Measurements from ENCODE around the gene TAL2. TPM values are rescaled to one million over a fixed set of nuclear protein-coding genes. Genes with fewer than 3 reads are reported as not detected.

The TAL2 gene
- total and polyA plus RNA-seq, 4 experiments from 2014 or later: not detected

DNA sequence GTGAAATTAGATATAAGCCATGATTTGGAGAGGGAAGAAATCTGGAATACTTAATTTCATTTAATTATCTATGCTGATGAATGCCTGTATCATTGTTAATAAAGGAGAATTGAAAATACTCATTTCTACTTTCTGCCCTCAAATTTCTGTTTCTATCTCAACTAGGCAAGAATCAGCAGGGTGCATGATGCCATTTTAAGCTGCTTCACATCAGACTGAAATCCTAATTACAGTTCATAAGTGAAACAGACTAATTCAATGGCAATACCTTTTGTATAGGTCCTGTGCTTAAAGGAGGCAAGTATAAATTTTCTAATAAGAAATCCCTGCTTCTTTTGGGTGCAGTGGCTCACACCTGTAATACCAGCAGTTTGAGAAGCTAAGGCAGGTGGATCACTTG, 22.3 kb upstream of the TAL2 start:
- Histone ChIP-seq H3K9me3 (ENCODE audit: control insufficient read depth in 1 of 2, low read length in 2 of 2) (no peaks in the 10 kb centered on the region), H3K36me3 (ENCODE audit: insufficient read depth, low read length) (no peaks in the 10 kb centered on the region), H3K4me1 (ENCODE audit: insufficient read depth, low read length) (no peaks in the 10 kb centered on the region), H3K27ac (ENCODE audit: low read depth, low read length) (no peak overlapping the region), H3K27me3 (ENCODE audit: insufficient read depth, low read length) (no peaks in the 10 kb centered on the region), H3K4me3 (ENCODE audit: low read length in 2 of 2) (no peak overlapping the region)
- ChIA-PET POLR2A (ENCODE audit: partially characterized antibody) (no interaction called here), CTCF (ENCODE audit: partially characterized antibody) (no interaction called here)
- no peak overlapping the region for H3K4me3 Mint-ChIP-seq
- peaks cover 30 to 57% of the 10 kb centered on the region in 2 donors for H3K36me3 Mint-ChIP-seq
- H3K27me3 Mint-ChIP-seq: no peaks in the 10 kb centered on the region
- no peak for DNase-seq
- no peaks in the 10 kb centered on the region for H3K9me3 Mint-ChIP-seq
- intact Hi-C loops (cut with micrococcal nuclease): no loop called here
- H3K4me1 Mint-ChIP-seq: no peaks in the 10 kb centered on the region
- no peak overlapping the region for H3K27ac Mint-ChIP-seq

DNA sequence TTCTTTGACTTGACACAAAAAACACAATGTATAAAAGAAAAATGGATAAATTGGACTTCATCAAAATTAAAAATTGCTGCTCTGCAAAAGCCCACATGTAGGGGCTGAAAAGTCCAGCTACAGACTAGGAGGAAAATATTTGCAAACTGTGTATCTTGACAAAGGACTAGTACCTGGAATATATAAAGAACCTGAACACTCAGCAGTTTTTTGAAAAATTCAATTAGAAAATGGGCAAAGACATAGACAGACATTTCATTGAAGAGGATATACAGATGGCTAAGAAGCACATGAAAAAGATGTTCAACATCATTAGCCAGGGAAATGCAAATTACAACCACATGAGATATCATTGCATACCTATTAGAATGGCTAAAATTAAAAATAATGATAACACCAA, 18.5 kb upstream of the TAL2 start:
- H3K36me3 Mint-ChIP-seq: peaks cover 9 to 30% of the 10 kb centered on the region in 2 donors
- no peaks in the 10 kb centered on the region for H3K9me3 Mint-ChIP-seq
- DNase-seq: no peak
- ChIA-PET POLR2A (ENCODE audit: partially characterized antibody) (interaction anchor here (0.9 kb wide), 1 partner anchor 17 kb away, joined by 3 read pairs; no protein-coding TSS in a partner anchor), CTCF (ENCODE audit: partially characterized antibody) (no interaction called here)
- intact Hi-C loops (cut with micrococcal nuclease): no loop called here
- no peaks in the 10 kb centered on the region for H3K27me3 Mint-ChIP-seq
- H3K4me1 Mint-ChIP-seq: no peaks in the 10 kb centered on the region
- H3K4me1 ChIP-seq (ENCODE audit: insufficient read depth, low read length): no peaks in the 10 kb centered on the region
- H3K27ac Mint-ChIP-seq: no peak overlapping the region
- H3K4me3 Mint-ChIP-seq: no peak overlapping the region
- no peak overlapping the region for H3K27ac ChIP-seq (ENCODE audit: low read depth, low read length)
- H3K36me3 ChIP-seq (ENCODE audit: insufficient read depth, low read length): no peaks in the 10 kb centered on the region
- H3K4me3 ChIP-seq (ENCODE audit: low read length in 2 of 2): no peak overlapping the region
- H3K9me3 ChIP-seq (ENCODE audit: control insufficient read depth in 1 of 2, low read length in 2 of 2): no peaks in the 10 kb centered on the region
- H3K27me3 ChIP-seq (ENCODE audit: insufficient read depth, low read length): no peaks in the 10 kb centered on the region

GRCh38 chr9:105646879-105647594, 15.2 kb upstream of the TAL2 start:
- Histone ChIP-seq H3K9me3 (ENCODE audit: control insufficient read depth in 1 of 2, low read length in 2 of 2) (no peaks in the 10 kb centered on the region), H3K36me3 (ENCODE audit: insufficient read depth, low read length) (no peaks in the 10 kb centered on the region), H3K4me1 (ENCODE audit: insufficient read depth, low read length) (no peaks in the 10 kb centered on the region), H3K27ac (ENCODE audit: low read depth, low read length) (no peak overlapping the region), H3K27me3 (ENCODE audit: insufficient read depth, low read length) (no peaks in the 10 kb centered on the region), H3K4me3 (ENCODE audit: low read length in 2 of 2) (no peak overlapping the region)
- no peak overlapping the region for H3K27ac Mint-ChIP-seq
- ChIA-PET POLR2A (ENCODE audit: partially characterized antibody) (no interaction called here), CTCF (ENCODE audit: partially characterized antibody) (interaction anchor here (0.8 kb wide), 1 partner anchor 10 kb away, joined by 3 read pairs; no protein-coding TSS in a partner anchor)
- peaks cover 0 to 5% of the 10 kb centered on the region in 2 donors for H3K36me3 Mint-ChIP-seq
- H3K4me1 Mint-ChIP-seq: no peaks in the 10 kb centered on the region
- no peaks in the 10 kb centered on the region for H3K27me3 Mint-ChIP-seq
- no peak overlapping the region for H3K4me3 Mint-ChIP-seq
- H3K9me3 Mint-ChIP-seq: no peaks in the 10 kb centered on the region
- intact Hi-C loops (cut with micrococcal nuclease): no loop called here
- no peak for DNase-seq

DNA sequence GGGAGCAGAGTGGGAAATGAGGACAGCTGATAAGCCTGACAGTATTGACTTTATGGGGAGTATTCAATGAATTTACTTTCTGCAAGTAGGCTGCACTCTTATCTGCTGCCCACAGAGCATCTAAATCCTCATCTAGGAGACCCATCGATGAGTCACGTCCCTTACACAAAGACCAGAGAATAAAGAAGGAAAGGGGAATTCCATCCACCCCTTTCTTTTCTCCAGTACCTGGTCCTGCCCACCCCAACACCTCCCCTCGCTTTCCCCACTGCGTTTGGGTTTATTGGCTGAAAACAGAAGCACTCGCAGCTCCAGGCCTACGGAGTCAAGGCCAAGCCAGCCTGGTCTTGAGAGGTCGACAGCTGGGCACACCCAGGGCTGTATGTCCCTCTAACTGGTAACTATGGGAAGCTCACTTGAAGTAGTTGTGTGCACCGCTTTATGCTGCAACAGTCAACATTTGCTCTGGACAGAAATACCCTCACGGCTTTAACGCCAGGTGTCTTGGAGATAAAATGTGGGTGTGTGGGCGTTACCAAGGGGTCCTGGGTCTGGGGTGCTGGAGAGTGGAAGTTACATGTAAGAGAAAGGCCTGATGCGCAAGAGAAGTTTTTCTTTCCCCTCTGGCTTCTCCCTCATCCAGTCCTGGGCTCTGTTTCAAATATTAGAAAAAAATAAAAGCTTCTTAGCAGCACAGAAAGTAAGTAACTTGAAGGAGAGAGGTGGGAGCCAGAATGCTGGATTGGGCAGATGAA, 14.5 kb upstream of the TAL2 start:
- Mint-ChIP-seq H3K4me1 (no peaks in the 10 kb centered on the region), H3K4me3 (no peak overlapping the region), H3K27ac (no peak overlapping the region), H3K36me3 (peaks cover 0 to 2% of the 10 kb centered on the region in 2 donors), H3K27me3 (no peaks in the 10 kb centered on the region), H3K9me3 (no peaks in the 10 kb centered on the region)
- Histone ChIP-seq H3K27me3 (ENCODE audit: insufficient read depth, low read length) (no peaks in the 10 kb centered on the region), H3K27ac (ENCODE audit: low read depth, low read length) (no peak overlapping the region), H3K4me1 (ENCODE audit: insufficient read depth, low read length) (no peaks in the 10 kb centered on the region), H3K36me3 (ENCODE audit: insufficient read depth, low read length) (no peaks in the 10 kb centered on the region), H3K9me3 (ENCODE audit: control insufficient read depth in 1 of 2, low read length in 2 of 2) (no peaks in the 10 kb centered on the region), H3K4me3 (ENCODE audit: low read length in 2 of 2) (no peak overlapping the region)
- CTCF ChIA-PET (ENCODE audit: partially characterized antibody): no interaction called here
- intact Hi-C loops (cut with micrococcal nuclease): no loop called here
- DNase-seq: no peak
- POLR2A ChIA-PET (ENCODE audit: partially characterized antibody): no interaction called here

DNA sequence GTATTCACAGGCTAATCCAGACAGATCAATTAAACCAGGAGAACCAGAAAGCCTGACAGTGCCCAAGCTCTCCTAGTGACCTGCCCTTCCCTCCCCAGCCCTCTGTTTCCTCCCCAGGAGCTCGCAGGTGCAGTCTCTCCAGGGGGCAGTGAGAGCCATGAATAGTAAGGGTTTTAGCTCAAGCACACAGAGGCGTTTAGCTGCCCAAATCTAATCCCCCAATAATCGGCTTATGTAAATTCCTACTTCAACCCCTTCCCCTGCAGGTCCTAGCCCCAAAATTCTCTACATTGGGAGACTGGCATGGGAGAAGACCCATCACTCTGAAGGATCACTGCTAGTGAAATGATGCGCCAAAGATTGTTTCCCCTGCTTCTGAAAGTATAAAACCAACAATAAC, 10.5 kb upstream of the TAL2 start:
- POLR2A ChIA-PET (ENCODE audit: partially characterized antibody): no interaction called here
- no peak overlapping the region for H3K27ac Mint-ChIP-seq
- no peaks in the 10 kb centered on the region for H3K36me3 ChIP-seq (ENCODE audit: insufficient read depth, low read length)

DNA sequence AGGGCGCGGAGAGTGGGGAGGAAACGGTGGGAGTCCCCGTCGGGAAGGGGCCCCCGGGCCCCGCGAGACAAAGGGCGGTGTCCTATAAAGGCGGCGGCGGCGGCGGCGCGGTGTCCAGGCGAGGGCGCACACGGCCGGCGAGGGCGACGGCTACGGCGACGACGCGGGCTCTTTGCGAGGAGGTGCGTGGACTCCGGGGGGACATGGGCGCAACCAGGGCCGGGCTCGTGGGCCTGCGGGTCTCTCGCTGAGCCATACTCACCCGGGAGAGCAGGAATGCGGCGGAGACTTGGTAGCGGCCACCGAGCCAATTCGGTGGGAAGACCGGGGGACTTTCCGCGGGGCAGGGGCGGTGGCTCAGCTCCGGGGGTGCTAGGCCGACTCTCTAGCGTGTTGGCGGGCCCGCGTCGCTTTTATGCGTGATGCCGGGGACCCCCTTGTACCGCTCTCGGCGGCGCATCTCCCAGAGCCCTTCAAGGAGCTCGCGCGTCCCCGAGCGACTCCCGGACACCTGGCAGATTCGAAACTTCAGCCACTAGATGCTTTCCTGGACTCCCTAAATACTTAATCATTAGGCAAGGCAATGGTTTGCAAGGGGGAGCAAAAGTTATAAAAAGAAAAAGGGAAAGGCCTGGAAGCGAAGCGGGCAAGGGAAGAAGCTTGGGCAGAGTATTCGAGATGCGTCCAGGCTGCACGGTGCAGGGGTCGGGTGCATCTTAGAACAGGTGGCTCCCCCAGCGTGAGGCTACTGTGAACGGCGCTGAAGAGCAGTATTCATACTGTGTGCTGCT, 5.9 kb upstream of the TAL2 start:
- ChIA-PET POLR2A (ENCODE audit: partially characterized antibody) (no interaction called here), CTCF (ENCODE audit: partially characterized antibody) (interaction anchor here (1.1 to 1.5 kb wide), 3 partner anchors 10 to 68 kb away, joined by 3 to 8 read pairs (median 3); no protein-coding TSS in a partner anchor)
- H3K27ac ChIP-seq (ENCODE audit: low read depth, low read length): no peak overlapping the region
- Mint-ChIP-seq H3K27me3 (peaks cover 32 to 36% of the 10 kb centered on the region in 2 donors), H3K4me1 (peaks cover 9 to 18% (median 11%) of the 10 kb centered on the region in 4 donors), H3K36me3 (no peaks in the 10 kb centered on the region), H3K9me3 (no peaks in the 10 kb centered on the region), H3K4me3 (peak overlapping the region; percentile 65 to 83 (median 80)), H3K27ac (no peak overlapping the region)
- intact Hi-C loops (cut with micrococcal nuclease): loop anchor here (2.0 to 5.0 kb wide), 2 partner anchors 36 to 62 kb away; partner anchors contain the start of gene TMEM38B
- H3K4me1 ChIP-seq (ENCODE audit: insufficient read depth, low read length): no peaks in the 10 kb centered on the region
- H3K4me3 ChIP-seq (ENCODE audit: low read length in 2 of 2): peak overlapping the region in 1 of 2 donors; percentile 41
- no peaks in the 10 kb centered on the region for H3K27me3 ChIP-seq (ENCODE audit: insufficient read depth, low read length)
- DNase-seq: no peak
- no peaks in the 10 kb centered on the region for H3K36me3 ChIP-seq (ENCODE audit: insufficient read depth, low read length)
- H3K9me3 ChIP-seq (ENCODE audit: control insufficient read depth in 1 of 2, low read length in 2 of 2): no peaks in the 10 kb centered on the region

More for the DNA sequence above, 10.5 kb upstream of the TAL2 start:
- Mint-ChIP-seq H3K36me3 (no peaks in the 10 kb centered on the region), H3K4me3 (no peak overlapping the region), H3K27me3 (peaks cover 11 to 14% of the 10 kb centered on the region in 2 donors), H3K9me3 (no peaks in the 10 kb centered on the region), H3K4me1 (peaks cover 6 to 15% (median 7%) of the 10 kb centered on the region in 4 donors)
- H3K4me3 ChIP-seq (ENCODE audit: low read length in 2 of 2): no peak overlapping the region
- no peak overlapping the region for H3K27ac ChIP-seq (ENCODE audit: low read depth, low read length)
- intact Hi-C loops (cut with micrococcal nuclease): no loop called here
- H3K27me3 ChIP-seq (ENCODE audit: insufficient read depth, low read length): no peaks in the 10 kb centered on the region
- no peaks in the 10 kb centered on the region for H3K4me1 ChIP-seq (ENCODE audit: insufficient read depth, low read length)
- H3K9me3 ChIP-seq (ENCODE audit: control insufficient read depth in 1 of 2, low read length in 2 of 2): no peaks in the 10 kb centered on the region
- no peak for DNase-seq
- CTCF ChIA-PET (ENCODE audit: partially characterized antibody): interaction anchor here (1.0 kb wide), 1 partner anchor 22 kb away, joined by 3 read pairs; no protein-coding TSS in a partner anchor

- Histone ChIP-seq H3K27me3 (ENCODE audit: insufficient read depth, low read length) (no peaks in the 10 kb centered on the region), H3K27ac (ENCODE audit: low read depth, low read length) (no peak overlapping the region), H3K36me3 (ENCODE audit: insufficient read depth, low read length) (no peaks in the 10 kb centered on the region), H3K9me3 (ENCODE audit: control insufficient read depth in 1 of 2, low read length in 2 of 2) (no peaks in the 10 kb centered on the region), H3K4me3 (ENCODE audit: low read length in 2 of 2) (no peak overlapping the region), H3K4me1 (ENCODE audit: insufficient read depth, low read length) (no peaks in the 10 kb centered on the region)
- Mint-ChIP-seq H3K9me3 (no peaks in the 10 kb centered on the region), H3K4me3 (peak overlapping the region in 1 of 8 donors; percentile 4), H3K27ac (no peak overlapping the region), H3K4me1 (peaks cover 9 to 18% (median 11%) of the 10 kb centered on the region in 4 donors), H3K36me3 (no peaks in the 10 kb centered on the region), H3K27me3 (peaks cover 34 to 36% of the 10 kb centered on the region in 2 donors)
- DNase-seq: no peak
- POLR2A ChIA-PET (ENCODE audit: partially characterized antibody): no interaction called here
- intact Hi-C loops (cut with micrococcal nuclease): loop anchor here (5.0 kb wide), 1 partner anchor 34 kb away; the partner anchor contains the start of gene TMEM38B
- CTCF ChIA-PET (ENCODE audit: partially characterized antibody): interaction anchor here (1.0 to 1.2 kb wide), 2 partner anchors 10 to 59 kb away, joined by 3 to 4 read pairs; no protein-coding TSS in a partner anchor
These were observed 3.9 kb upstream of the TAL2 start for GRCh38 chr9:105658351-105658750.

All from CD4-positive, alpha-beta memory T cell (primary cell).